Occipital lobe (tissue), 2 donors: ENCODE data around the gene CDH23. TPM values are rescaled to one million over a fixed set of nuclear protein-coding genes. Genes with fewer than 3 reads are reported as not detected.

Source experiments
- DNase-seq: peaks from one replicate; lab custom pipeline; 2025; lab: John Stamatoyannopoulos, UW
- total RNA-seq: library from RNA; depleted of rRNA; stranded (reverse); fragments of >200 nt; gene quantifications from one replicate; pipeline ENCODE4 v1.2.3, GENCODE V29; 2014

CDH23 gene
- total RNA-seq, 1 donor from 2014 or later, result 1.2 TPM

DNA sequence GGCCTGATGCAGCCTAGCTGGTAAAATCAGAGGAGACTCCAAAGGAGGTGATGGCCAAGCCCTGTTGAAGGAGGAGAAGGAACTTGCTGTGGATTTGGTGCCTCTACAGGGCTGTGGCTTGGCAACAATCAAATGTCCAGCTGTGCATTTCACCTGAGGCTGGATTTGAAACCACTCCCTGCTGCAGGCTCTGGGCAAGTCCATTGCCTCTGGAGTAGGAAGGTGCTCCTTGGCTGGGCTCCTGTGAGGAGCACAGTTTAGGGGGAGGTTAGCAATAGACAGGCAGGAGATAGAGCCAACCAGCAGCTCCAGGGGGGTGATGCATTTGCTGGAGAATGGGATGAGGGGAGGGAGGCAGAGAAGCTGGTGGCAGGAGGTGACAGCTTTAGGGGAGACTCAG, 26.5 kb downstream of the CDH23 start:
- DNase-seq, result no peak

DNA sequence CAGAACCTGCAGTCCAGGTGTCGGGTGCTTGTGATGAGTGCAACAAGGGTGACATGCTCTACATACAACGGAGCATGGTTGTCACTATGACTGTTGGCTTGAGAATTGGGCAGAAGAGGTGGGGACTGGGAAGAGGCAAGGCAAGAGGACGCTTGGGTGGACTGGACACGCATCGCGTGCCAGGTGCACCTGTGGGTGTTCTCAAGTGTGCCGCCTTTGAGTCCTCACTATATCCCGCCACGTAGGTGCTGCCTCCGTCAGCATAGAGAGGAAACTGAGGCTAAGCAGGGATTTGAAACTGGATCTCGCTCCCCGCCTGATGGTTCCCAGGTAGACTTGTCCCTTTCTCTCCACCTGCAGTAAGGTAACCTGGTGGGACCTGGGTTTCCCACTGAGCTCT, 27.2 kb downstream of the CDH23 start:
- DNase-seq, result no peak

DNA sequence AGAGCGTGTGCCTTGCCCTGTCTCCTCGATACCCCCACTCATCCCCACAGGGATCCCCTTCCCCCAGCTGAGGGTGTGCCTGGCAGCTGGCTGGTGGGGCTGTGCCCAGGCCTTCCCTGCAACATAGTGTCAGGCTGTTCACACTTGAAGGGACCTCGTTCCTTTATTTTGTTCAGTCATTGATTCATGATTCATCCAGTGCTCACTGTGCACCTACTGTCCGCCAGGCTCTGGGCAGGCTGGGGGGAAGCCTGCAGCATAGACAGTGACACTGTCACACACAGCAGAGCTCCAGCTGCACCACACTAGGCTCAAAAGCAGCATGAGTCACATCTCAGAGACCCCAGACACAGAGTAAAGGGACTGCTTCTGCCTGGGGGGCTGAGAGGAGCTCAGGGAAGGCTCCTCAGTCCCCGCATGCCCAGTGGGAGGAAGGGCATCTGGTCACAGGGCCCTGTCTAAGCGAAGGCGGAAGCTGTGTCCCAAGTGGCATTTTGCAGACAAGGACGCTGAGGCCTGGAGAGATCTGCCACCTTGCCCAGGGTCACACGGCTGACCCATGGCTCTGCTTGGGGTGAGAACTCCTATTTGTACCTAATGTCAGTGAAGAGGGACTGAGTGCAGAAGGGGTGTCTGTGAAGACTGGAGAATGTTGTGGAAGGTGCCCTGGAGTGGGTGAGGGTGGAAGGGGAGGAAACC, 27.9 kb downstream of the CDH23 start:
- no peak for DNase-seq

DNA sequence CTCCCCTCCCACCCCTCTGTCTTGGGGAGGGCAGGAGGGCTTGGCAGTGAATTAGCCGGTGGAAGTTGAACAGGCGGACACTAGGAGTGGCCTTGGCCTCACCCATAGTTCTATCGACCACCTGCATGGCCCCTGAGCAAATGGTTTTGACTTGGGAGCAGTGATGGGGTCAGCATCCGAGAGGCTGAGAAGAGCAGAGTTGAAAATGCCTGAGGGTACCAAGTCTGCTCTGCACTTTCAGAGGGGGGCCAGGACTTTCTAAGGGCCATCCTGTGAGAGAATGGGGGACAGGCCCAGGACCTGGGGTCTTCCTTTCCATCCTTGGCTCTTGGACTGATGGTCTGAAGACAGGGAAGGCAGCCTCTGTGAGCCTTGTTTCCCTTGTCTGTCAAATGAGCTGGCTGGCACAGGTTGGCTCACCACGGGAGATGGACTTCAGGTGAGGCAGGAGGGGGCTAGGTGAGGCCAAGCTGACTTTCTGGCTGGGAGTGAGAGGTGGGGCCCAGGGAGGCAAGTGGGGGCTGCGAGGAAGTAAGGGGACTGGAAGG, 29.4 kb downstream of the CDH23 start:
- DNase-seq, result no peak

DNA sequence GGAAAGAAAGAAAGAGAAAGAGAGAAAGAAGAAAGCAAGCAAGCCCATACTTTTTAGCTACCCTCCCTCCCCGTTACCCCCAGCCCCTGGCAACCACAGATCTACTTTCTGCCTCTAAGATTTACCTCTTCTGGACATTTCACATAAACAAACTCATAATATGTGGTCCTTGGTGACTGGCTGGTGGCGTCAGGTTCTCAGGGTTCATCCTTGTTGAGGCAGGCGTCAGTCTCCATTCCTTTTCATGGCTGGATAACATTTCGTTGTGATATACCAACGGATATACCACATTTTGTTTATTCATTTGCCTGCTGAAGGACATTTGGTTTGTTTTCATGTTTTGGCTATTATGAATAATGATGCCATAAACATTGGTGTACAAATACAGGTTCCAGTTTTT, 30.5 kb downstream of the CDH23 start:
- no peak for DNase-seq

DNA sequence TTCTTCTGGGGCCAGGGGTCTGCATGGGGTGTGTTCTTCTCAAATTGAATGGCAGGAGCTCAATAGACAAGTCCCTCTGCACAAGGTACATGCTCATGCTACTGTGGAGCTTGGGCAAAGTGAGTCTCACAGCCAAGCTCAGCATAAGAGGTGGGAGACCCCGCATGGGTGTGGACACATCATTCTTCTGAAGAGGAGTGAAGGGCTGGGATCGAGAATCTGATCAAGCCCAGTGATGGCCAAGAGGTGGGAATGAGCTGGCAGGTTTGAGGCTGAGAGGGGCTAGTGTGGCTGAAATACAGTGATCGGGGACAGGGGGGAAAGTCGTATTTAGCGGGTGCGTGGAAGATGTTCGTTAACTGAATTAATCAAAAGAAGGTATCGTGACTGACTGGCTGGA, 32.6 kb downstream of the CDH23 start:
- no peak for DNase-seq

DNA sequence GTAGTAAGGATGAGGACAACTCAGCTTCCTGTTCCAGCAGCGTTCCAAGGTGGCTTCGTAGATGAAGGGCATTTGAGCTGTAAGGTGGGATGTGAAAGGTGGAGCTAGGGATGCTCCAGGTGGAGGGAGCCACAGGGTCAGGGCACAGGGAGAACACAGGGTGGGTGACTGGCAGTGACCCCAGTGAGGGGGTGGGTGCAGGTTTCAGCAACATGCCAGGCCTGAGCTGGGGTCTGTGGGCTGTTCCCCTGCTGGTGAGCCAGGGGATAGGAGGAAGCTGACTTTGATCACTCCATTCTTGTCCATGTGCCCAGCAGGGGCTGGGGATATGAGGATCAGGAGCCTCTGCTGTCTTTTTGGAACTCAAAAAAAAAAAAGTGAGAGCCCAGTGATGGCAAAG, 33.2 kb downstream of the CDH23 start:
- DNase-seq, result no peak

DNA sequence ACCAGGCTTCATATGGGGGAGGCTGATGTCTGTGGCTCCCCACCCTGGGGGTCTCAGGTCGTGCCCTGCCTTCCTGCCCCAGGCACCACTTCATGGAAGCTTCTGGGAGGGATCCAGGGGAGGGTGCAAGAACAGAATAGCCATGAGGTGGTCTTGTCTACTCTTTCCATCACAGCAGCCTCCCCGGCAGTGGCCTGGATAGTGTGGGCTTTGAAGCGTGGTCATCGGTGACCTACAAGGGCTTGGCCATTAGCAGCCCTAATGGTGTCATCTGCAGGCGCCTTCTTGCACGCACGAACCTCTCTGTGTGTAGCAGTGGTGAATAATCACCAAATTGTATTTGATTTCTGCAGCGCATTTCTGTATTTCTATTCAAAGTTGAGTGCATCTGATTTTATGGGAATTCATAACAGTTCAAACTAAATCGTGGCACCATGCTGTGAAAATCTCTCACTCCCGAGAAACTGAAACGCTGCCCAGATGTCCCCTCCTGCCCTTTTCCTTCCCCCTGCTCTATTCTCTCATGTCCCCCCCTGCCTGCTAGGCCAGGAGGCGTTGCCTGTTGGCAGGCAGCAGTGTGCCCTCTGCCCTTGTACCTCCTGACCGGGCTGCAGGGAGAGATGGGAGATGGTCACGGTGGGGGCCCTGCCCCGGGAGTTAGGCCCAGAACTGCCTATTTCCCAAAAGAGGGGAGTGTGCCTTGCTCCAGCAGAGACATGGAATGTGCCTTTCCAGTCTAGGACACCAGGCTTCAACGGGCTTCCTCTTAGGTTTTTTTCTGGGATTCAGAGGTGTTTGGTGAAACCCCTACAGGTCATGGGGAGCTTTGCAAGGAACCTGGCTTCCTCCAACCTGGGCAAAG, 34.8 kb downstream of the CDH23 start:
- DNase-seq, result no peak

DNA sequence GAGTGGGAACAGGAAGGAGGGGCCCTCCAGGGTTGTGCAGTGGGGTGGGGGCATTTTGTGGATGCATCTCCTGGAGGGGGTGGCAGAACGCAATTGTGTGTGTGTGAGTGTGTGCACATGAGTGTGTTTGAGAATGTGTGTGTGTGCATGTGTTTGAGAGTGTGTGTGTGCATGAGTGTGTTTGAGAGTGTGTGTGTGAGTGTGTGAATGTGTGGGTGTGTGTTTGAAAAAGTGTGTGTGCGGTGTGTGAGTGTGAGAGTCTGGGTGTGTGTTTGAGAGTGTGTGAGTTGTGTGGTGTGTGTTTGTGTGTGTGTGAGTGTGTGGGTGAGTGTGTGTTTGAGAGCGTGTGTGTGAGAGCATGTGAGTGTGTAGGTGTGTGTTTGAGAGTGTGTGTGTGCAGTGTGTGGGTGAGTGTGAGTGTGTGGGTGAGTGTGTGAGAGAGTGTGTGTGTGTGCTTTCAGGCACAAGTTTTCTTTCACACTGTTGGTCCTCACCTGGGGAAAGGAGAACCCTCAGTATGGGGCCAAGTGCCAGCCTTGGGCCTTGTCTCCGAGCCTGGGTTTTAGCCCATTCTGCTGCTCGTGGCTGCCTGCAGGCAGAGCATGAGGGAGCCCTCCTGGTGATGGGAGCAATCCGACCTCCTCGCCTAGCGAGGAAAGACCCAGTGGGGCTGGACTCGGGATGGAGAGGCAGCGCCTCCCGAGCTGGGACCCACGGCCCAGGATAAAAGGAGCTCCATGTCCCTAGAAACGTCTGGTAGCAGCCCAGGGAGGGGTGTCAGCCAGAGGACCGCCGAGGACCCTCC, 35.6 kb downstream of the CDH23 start:
- no peak for DNase-seq

DNA sequence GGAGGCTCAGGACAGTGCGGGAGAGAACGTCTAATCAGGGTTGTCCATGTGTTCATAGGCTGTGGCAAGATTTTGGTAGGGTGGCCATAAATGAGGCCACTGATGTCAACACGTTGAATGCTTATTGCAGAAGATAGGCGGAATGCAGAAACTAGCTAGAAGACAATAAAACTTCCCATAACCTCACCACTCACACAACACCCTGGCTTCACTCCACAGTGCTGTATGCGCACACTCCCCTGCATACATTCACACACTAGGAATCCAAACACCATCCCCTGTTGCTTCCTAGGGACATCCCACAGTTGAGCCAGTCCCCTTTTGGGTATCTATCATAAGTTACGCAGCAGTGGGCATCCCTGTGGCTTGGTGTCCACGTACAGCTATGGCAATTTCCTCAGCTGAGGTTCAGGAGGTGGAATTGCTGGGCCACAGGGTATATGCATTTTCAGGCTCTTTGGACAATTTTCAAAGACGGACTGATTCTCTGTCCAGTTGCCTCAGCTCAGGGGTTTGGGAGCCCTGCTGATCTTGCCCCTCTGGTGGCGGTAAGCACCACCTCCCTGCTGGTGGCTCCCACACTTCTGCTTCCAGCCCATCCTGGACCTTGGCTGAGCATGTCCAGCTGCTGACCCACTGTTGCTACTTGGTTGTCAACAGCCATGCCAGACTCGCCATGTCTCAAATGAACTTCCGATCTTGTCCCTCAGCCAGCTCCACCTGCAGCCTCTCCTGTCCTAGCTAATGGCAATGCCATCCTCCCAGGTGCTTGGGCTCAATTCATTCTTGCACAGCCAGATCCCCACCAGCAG, 36.4 kb downstream of the CDH23 start:
- DNase-seq, result no peak

DNA sequence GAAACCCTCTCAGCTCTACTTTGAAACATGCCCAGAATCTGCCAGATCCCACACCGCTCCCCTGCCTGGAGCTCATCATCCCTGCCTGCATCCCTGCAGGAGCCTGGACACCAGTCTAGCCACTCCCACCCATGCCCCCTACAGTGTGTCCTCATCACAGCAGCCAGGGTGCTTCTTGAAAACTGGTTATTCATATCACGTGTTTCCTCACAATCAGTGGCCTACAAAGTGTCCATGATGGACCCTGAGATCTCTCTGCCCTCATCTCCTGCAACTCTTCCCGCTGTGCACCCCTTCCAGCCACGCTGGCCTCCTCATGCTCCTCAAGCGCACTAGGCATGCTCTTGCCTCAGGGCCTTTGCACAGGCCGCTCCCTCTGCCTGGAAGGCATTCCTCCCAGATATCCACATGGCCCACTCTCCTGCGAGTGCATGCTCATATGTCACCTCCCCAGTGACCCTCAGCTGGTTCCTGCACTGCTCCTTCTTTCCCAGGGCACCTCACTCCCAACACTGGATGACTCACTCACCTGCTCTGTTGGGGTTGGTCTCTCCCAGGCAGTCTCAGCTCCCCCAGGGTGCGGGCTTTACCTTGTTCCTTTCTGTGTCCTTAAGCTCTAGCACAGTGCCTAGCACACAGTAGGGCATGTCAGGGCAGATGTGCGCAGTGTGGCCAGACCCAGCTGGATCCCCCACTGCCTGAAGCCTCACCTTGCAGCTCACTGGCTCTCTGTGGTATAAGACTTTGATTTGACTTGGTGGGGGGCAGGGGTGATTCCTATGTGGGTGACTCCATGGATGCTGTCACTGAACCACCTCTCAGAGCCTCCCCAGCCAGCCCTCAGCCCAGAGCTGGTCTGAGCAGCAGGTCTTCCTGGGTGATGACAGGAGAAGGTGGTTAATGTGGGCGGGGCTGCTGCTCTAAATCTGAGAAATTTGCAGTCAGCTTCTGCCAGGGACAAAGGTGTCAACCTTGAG, 37.3 kb downstream of the CDH23 start:
- DNase-seq, result no peak

DNA sequence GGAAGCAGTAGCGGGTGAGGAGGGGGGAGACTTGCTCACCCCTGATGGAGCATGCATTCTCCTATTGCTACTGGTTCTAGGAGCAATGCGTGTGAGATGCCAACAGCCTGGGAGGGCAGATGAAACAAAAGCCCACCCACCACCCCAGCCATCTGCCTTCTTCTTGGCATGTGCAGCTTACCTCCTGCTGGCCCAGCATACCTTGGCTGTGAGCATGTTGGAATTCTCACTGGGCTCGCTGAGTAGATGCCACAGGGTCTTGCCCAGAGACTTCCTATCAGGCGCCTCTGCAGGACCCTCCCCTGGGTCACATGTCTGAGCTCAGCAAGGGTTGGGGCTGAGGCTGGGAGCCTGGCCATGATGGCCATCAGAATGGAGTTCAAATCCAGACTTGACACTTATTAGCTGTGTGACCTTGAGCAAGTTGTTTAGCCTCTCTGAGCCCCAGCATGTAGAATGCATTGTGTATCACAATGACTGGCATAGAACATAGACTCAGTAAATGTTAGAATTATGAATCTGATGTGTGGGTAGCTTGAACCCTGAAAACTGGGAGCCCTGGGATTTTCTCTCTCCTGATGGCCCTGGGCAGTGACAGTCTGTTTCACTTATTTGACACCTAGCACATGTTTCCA, 38.2 kb downstream of the CDH23 start:
- no peak for DNase-seq

DNA sequence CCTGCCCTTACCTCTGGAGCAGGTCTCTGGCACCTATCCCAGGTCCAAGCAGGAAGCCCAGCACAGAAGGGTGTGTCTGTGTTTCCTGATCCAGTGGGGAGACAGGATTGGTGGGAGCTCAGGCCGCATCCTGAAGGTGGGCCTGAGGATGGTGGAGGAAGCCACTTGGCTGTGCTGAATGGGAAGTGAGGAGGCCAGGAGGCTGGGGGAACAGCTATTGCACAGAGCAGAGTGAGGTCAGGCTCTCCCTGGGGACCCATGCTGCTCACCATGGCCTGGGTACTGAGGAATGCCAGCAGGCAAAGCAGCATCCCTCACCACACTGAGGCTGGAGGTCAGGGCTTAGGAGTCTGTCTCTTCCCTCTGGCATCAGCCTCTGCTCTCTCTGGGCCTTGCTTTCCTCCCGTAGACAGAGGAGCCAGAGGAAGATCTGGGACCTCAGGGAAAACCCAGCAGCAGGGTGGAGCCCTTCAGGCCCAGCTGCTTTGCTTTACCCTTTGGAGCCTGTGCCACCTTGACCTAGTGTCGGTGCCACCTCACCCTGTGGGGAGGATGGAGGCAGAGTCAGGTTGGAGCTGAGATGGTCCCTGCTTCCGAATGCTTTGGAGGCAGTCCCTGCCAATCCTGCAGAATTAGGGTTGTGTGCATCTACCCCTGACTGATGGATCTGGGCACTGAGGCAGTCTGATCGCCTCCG, 39.0 kb downstream of the CDH23 start:
- DNase-seq, result no peak

DNA sequence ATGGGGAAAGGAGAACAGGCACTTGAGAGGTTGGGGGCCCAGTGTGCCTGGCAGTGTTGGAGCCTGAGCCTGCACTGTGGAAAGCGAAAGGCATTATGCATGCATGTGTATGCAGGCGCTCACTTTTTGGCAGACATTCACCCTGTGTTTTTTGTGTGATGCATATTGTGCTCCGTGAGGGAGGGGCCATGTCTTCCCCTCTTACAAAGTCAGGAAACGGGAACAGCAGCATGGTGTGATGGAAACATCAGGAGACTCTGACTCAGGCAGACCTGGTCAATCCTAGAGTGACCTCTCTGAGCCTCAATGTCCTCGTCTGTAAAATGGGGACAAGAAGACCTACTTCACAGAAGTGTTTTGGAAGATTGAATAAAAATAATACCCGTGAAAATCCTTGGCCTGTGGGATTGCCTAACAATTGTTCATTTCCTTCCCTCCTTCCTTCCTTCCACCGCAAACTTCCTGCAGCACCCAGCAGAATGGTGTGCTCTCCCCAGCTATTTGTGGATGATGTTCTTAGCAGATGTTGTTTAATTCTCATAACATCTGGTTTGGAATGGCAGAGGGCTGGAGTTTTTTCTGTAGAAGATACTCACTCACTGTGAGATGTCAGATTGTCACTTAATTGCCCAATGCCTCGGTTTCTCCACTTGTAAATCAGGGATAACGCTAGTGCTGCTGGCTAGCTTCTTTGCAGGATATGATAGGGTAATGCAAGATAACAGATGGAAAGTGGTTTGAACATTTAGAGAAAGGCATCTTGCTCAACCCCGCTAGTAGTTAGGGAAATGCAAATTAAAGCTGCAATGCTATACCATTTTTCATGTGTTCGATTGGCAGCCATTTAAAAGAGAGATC, 39.8 kb downstream of the CDH23 start:
- no peak for DNase-seq

DNA sequence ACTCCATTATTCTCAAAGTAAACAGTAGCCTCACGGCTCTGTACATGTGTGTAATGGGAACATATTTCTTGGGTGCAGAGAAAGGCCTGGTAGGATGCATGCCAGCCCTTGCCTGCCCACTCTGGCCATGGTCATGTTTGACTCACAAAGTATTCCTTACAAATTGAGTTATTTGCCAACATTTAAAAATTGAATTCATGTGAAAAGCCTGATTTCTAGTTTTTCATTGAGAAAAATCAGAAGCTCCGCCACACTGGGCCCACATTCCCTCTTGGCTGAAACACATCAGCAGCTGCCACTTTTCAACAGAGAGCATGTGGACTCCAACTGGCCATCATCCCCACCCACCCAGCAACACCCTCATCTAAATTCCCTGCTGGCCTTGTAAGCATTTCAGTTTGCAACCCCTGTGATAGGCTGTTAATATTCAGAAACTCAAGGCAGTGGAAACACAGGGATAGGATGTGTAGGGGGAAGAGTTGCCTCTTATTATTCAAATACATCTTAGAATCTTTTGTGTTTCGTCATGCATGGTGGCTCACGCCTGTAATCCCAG, 40.9 kb downstream of the CDH23 start:
- no peak for DNase-seq

DNA sequence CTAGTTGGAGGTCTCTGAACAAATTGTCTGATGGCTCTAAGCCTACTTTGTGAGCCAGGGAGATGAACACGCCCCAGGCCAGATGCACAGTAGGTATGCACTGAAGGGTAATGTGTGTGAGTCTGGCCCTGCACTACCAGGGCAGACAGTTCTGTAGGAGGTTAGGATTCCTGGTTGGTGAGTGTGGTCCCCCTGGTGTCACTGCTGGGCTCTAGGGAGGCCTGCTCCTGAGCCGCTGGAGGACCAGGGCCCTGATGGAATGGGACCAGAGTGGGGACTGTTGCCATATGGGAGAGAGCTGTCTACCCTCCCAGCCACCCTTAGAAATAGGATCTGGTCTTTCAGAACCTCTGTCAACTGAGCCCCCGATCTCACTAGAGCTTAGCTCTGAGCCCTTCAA, 42.0 kb downstream of the CDH23 start:
- DNase-seq, result no peak

DNA sequence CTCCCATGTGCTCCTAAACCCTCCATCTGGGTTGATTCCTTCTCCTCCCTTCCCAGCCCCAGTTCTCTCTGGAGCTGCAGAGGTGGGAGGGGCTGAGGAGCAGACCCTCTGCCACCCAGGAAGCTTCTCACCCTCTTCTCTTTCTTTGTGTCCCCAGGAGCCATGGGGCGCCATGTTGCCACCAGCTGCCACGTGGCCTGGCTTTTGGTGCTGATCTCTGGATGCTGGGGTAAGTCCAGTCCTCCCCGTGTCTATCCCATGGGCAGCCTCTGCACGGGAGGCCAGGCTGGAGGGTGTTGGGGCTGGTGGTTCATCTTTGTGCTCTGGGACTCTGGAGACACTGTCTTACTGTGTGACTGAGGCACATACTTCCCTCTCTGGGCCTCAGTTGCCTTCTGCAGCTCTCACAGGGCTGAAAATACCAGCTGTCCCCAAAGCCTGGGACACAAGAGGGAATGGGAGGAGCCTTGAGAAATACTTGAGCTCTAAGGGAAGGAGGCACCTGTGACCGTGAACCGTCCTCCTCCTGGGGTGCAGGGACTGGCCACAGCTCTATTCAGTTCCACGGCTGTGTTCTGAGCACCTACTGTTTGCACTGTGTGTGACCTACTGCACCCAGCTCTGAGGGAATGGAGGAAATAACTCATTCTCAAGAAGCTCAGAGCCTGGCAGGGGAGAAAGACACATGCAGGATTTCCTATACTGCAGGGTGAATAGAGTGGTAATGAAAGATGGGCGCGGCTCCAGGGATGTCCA, 43.1 kb downstream of the CDH23 start:
- no peak for DNase-seq
